Smooth muscle cell (in vitro differentiated cells): ENCODE data around the gene FTHL17. TPM values are rescaled to one million over a fixed set of nuclear protein-coding genes. Genes with fewer than 3 reads are reported as not detected.

Source experiments
- DNase-seq: peaks from one replicate; lab custom pipeline; 2025; ENCODE audit not compliant: unreplicated experiment; lab: John Stamatoyannopoulos, UW
- H2AFZ ChIP-seq: fragments of 200-600 bp; sonication (generic); 2 replicates; pipeline ENCODE4 v1.6.0; 2016; ENCODE audit warnings: antibody characterized with exemption, low read depth, mild to moderate bottlenecking
- H3F3A ChIP-seq: fragments of 200-600 bp; sonication (generic); 2 replicates; pipeline ENCODE4 v1.6.0; 2017; ENCODE audit warnings: antibody characterized with exemption, low read depth
- H3K27ac ChIP-seq: fragments of 200-600 bp; sonication (generic); 2 replicates; pipeline ENCODE4 v1.5.1; 2016; ENCODE audit warnings: low read depth, mild to moderate bottlenecking
- H3K27me3 ChIP-seq: fragments of 200-600 bp; sonication (generic); 2 replicates; pipeline ENCODE4 v1.6.1; 2016; ENCODE audit warnings: low read depth, mild to moderate bottlenecking
- H3K36me3 ChIP-seq: fragments of 200-600 bp; sonication (generic); 2 replicates; pipeline ENCODE4 v1.5.1; 2016; ENCODE audit warnings: low read depth
- H3K4me1 ChIP-seq: fragments of 200-600 bp; sonication (generic); 2 replicates; pipeline ENCODE4 v1.5.1; 2016; ENCODE audit warnings: low read depth
- H3K4me2 ChIP-seq: fragments of 200-600 bp; sonication (generic); 2 replicates; pipeline ENCODE4 v1.6.0; 2016; ENCODE audit warnings: mild to moderate bottlenecking
- H3K4me3 ChIP-seq: fragments of 200-600 bp; sonication (generic); 2 replicates; pipeline ENCODE4 v1.5.1; 2016; ENCODE audit warnings: mild to moderate bottlenecking
- H3K79me2 ChIP-seq: fragments of 200-600 bp; sonication (generic); 2 replicates; pipeline ENCODE4 v1.6.0; 2016; ENCODE audit warnings: low read depth, mild to moderate bottlenecking
- H3K9ac ChIP-seq: fragments of 200-600 bp; sonication (generic); 2 replicates; pipeline ENCODE4 v1.6.0; 2016; ENCODE audit warnings: low read depth
- H3K9me3 ChIP-seq: fragments of 200-600 bp; sonication (generic); replicated peaks from 2 replicates; pipeline ENCODE4 v1.5.1; 2016; ENCODE audit warnings: low read depth
- H4K20me1 ChIP-seq: fragments of 200-600 bp; sonication (generic); 2 replicates; pipeline ENCODE4 v1.6.0; 2016; ENCODE audit warnings: low read depth
- WGBS: methylation state at CpG from one replicate; pipeline ENCODE4 v1.1.7; 2016; ENCODE audit warnings: low lambda C conversion rate; 5-methylcytosine and 5-hydroxymethylcytosine counted together
- polyA plus RNA-seq: library from polyadenylated mRNA; unstranded; fragments of >200 nt; fragmentation: Nextera tagmentation; extraction: Ambion mirVana; gene quantifications from 2 replicates; pipeline ENCODE4 v1.2.1, GENCODE V29; 2016
- total RNA-seq: library from RNA; depleted of rRNA; stranded (reverse); fragments of >200 nt; gene quantifications from 2 replicates; pipeline ENCODE4 v1.2.3, GENCODE V29; 2014
- TF ChIP-seq, protein P1 (sequence below): fragments of 200-600 bp; sonication (generic); IDR thresholded peaks from 2 replicates; pipeline ENCODE4 v1.5.1; 2017; ENCODE audit warnings: borderline replicate concordance, mild to moderate bottlenecking, antibody characterized with exemption; ENCODE audit not compliant: insufficient read depth, poor library complexity, severe bottlenecking

Gene FTHL17
- total RNA-seq = not detected in 2 replicates
- not detected in 2 replicates for polyA plus RNA-seq

DNA sequence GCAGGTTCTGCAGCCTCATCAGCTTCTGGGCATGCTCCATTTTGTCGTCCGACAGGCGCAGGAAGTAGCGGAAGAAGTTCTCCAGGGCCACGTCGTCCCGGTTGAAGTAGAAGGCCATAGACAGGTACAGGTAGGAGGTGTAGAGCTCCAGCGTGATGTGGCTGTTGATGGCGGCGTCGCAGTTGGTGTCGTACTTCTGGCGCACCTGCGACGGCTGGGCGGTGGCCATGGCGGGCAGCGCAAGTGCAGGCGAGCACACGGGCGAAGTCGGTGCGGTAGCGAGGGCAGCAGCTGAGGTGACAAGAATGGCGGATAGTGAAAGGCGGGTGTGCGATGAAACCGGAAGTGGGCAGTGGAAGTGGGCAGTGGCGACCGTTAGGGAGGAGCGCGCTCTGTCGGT lies at the start of gene FTHL17:
TSS of gene FTHL17 (minus strand) at position 317 of the 400 bp plus-strand sequence. CDS start at position 229, 88 bp downstream.
- H3F3A ChIP-seq = no peaks in the 10 kb centered on the region
- no peaks in the 10 kb centered on the region for H4K20me1 ChIP-seq
- no peaks in the 10 kb centered on the region for H3K9me3 ChIP-seq
- no peak within 1 kb of the TSS for H3K27ac ChIP-seq
- no peak within 1 kb of the TSS for H2AFZ ChIP-seq
- 95% methylated on average over 24 of the region's 33 CpGs for WGBS
- H3K9ac ChIP-seq = no peak within 1 kb of the TSS
- H3K4me3 ChIP-seq = no peak within 1 kb of the TSS
- no peak within 1 kb of the TSS for H3K4me2 ChIP-seq
- no peaks in the 10 kb centered on the region for H3K79me2 ChIP-seq
- no peaks in the 10 kb centered on the region for H3K27me3 ChIP-seq
- TF ChIP-seq, protein P1, sequence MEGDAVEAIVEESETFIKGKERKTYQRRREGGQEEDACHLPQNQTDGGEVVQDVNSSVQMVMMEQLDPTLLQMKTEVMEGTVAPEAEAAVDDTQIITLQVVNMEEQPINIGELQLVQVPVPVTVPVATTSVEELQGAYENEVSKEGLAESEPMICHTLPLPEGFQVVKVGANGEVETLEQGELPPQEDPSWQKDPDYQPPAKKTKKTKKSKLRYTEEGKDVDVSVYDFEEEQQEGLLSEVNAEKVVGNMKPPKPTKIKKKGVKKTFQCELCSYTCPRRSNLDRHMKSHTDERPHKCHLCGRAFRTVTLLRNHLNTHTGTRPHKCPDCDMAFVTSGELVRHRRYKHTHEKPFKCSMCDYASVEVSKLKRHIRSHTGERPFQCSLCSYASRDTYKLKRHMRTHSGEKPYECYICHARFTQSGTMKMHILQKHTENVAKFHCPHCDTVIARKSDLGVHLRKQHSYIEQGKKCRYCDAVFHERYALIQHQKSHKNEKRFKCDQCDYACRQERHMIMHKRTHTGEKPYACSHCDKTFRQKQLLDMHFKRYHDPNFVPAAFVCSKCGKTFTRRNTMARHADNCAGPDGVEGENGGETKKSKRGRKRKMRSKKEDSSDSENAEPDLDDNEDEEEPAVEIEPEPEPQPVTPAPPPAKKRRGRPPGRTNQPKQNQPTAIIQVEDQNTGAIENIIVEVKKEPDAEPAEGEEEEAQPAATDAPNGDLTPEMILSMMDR = no peak
- H3K36me3 ChIP-seq = no peaks in the 10 kb centered on the region
- DNase-seq = no peak
- no peaks in the 10 kb centered on the region for H3K4me1 ChIP-seq

DNA sequence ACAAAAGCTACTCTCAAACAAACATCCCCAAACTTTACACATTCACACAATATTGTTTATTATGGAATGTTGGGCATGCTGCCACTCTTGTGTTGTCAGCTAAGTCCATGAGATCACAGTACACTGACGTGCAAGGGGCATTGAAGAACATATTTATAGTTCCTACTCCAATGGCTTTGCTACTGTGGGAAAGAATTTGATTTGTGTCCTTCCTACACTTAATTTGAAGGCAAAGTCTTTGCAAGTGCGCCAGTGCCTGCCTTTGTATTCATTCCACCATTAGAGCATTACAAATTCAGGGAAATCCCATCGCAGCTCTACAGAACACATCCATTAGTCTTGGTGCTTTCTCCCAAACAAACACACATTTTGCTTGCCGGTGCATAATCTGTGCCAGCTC lies 45.4 kb upstream of the FTHL17 start:
- Histone ChIP-seq H2AFZ (no peak overlapping the region), H3K4me2 (no peak overlapping the region), H3K4me1 (no peaks in the 10 kb centered on the region), H3K9me3 (no peaks in the 10 kb centered on the region), H3K36me3 (no peaks in the 10 kb centered on the region), H3K9ac (no peak overlapping the region), H3F3A (no peaks in the 10 kb centered on the region), H3K79me2 (no peaks in the 10 kb centered on the region), H4K20me1 (no peaks in the 10 kb centered on the region), H3K27ac (no peak overlapping the region), H3K27me3 (no peaks in the 10 kb centered on the region), H3K4me3 (no peak overlapping the region)
- WGBS = 81% methylated on average over 4 of the region's 4 CpGs
- TF ChIP-seq, protein P1 = no peak
- no peak for DNase-seq

DNA sequence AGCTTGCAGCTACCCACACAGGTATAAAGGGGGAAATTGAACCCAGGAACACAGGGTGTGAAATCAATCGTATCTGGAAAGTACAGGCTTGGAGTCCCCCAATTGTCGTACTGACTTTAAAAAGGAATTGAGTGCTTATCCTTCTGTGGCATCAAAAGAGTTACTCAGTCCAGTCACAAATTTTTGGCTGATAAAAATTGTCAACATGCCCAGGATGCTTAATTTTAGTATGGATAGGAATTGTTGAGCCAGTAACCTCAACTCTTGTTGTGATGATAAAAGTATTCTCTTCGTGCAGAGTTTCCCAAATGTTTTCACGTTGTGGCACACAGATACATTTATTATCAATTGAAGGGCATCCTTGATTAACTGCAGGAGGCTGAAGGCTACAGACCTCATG lies 43.6 kb upstream of the FTHL17 start:
- TF ChIP-seq, protein P1 = no peak
- H3K9ac ChIP-seq = no peak overlapping the region
- H3K36me3 ChIP-seq = no peaks in the 10 kb centered on the region
- no peaks in the 10 kb centered on the region for H3K79me2 ChIP-seq
- no peak overlapping the region for H3K4me3 ChIP-seq
- no peaks in the 10 kb centered on the region for H3K4me1 ChIP-seq
- no peak overlapping the region for H2AFZ ChIP-seq
- H3K9me3 ChIP-seq = no peaks in the 10 kb centered on the region
- no peaks in the 10 kb centered on the region for H4K20me1 ChIP-seq
- no peak overlapping the region for H3K4me2 ChIP-seq
- no peaks in the 10 kb centered on the region for H3F3A ChIP-seq
- WGBS = 60% methylated on average over 4 of the region's 4 CpGs
- no peak overlapping the region for H3K27ac ChIP-seq
- H3K27me3 ChIP-seq = no peaks in the 10 kb centered on the region
- DNase-seq = no peak

DNA sequence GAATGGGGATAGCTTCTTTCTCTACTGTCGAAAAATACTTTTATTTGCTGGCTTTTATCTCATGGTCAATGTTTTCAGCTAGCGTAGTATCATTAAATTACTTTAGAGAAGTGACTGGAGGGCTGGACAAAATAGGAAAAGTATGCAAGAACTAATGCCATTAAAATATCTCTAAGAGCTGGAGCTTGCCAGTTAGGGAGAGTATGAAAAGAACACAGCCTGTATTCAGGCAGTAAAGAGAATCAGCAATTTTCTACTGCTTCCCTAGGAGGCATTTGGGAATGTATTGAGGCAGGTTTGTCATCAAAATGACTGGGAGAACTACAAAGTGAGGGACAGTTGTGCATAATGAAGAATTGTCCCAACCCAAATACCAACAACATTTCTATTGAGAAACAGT lies 43.0 kb upstream of the FTHL17 start:
- Histone ChIP-seq H2AFZ (no peak overlapping the region), H3K27me3 (no peaks in the 10 kb centered on the region), H3K9ac (no peak overlapping the region), H4K20me1 (no peaks in the 10 kb centered on the region), H3K36me3 (no peaks in the 10 kb centered on the region), H3K4me3 (no peak overlapping the region), H3K27ac (no peak overlapping the region), H3K4me2 (no peak overlapping the region), H3K4me1 (no peaks in the 10 kb centered on the region), H3K79me2 (no peaks in the 10 kb centered on the region), H3F3A (no peaks in the 10 kb centered on the region), H3K9me3 (no peaks in the 10 kb centered on the region)
- TF ChIP-seq, protein P1 = no peak
- DNase-seq = no peak
- 72% methylated on average over 2 of the region's 2 CpGs for WGBS
